Retina (tissue), 1 donor: Measurements from ENCODE around the gene ANO3.

Source experiments
- DNase-seq: peaks from one replicate; pipeline ENCODE4 v3.0.0-alpha.2; 2016

The ANO3 gene

GRCh38 chr11:26510164-26510563, 178.2 kb downstream of the ANO3 start:
- no peak for DNase-seq

GRCh38 chr11:26510756-26511155, 178.8 kb downstream of the ANO3 start:
- no peak for DNase-seq

GRCh38 chr11:26512196-26512595, 180.3 kb downstream of the ANO3 start:
- no peak for DNase-seq

- DNase-seq = no peak
Measured at GRCh38 chr11:26519469-26519868, 187.5 kb downstream of the ANO3 start.

GRCh38 chr11:26522912-26523610, 191.1 kb downstream of the ANO3 start:
- no peak for DNase-seq

GRCh38 chr11:26527685-26528084, 195.8 kb downstream of the ANO3 start:
- no peak for DNase-seq

GRCh38 chr11:26537341-26537740, 205.4 kb downstream of the ANO3 start:
- DNase-seq = no peak

GRCh38 chr11:26539517-26539916, 207.6 kb downstream of the ANO3 start:
- DNase-seq = no peak

- DNase-seq = no peak
Measured at GRCh38 chr11:26541870-26542269, 209.9 kb downstream of the ANO3 start.

GRCh38 chr11:26549176-26549575, 217.2 kb downstream of the ANO3 start:
- no peak for DNase-seq

GRCh38 chr11:26550022-26550421, 218.1 kb downstream of the ANO3 start:
- DNase-seq = no peak

GRCh38 chr11:26551186-26551801, 219.4 kb downstream of the ANO3 start:
- DNase-seq = no peak

GRCh38 chr11:26553182-26553581, 221.3 kb downstream of the ANO3 start:
- DNase-seq = no peak

GRCh38 chr11:26554455-26554854, 222.5 kb downstream of the ANO3 start:
- no peak for DNase-seq

- DNase-seq = no peak
Measured at GRCh38 chr11:26556582-26556981, 224.7 kb downstream of the ANO3 start.

- no peak for DNase-seq
Measured at GRCh38 chr11:26557666-26558065, 225.7 kb downstream of the ANO3 start.

GRCh38 chr11:26558190-26558589, 226.3 kb downstream of the ANO3 start:
- DNase-seq = no peak

GRCh38 chr11:26569646-26570045, 237.7 kb downstream of the ANO3 start:
- no peak for DNase-seq

GRCh38 chr11:26571861-26572654, 240.1 kb downstream of the ANO3 start, which contains the start of gene MUC15:
Gene MUC15, minus strand, starts transcription at chr11:26572263. Its CDS starts 5,169 bp downstream, at chr11:26567094.
- no peak for DNase-seq

- DNase-seq = no peak
Measured at GRCh38 chr11:26572770-26573402, 241.0 kb downstream of the ANO3 start.

GRCh38 chr11:26573896-26574295, 242.0 kb downstream of the ANO3 start:
- DNase-seq = no peak

GRCh38 chr11:26575946-26576345, 244.0 kb downstream of the ANO3 start:
- no peak for DNase-seq

GRCh38 chr11:26578998-26579661, 247.2 kb downstream of the ANO3 start:
- DNase-seq = no peak
